ENCODE measurements around the gene GALNT9. TPM values are rescaled to one million over a fixed set of nuclear protein-coding genes. Genes with fewer than 3 reads are reported as not detected.
"Not testable (repeated sequence)": the region's sequence is repeated elsewhere in the genome, so short reads cannot be mapped to it uniquely, and the experiment has no call there.

The GALNT9 gene
- total RNA-seq, 1 donor from 2014 or later = 4.9 TPM

DNA sequence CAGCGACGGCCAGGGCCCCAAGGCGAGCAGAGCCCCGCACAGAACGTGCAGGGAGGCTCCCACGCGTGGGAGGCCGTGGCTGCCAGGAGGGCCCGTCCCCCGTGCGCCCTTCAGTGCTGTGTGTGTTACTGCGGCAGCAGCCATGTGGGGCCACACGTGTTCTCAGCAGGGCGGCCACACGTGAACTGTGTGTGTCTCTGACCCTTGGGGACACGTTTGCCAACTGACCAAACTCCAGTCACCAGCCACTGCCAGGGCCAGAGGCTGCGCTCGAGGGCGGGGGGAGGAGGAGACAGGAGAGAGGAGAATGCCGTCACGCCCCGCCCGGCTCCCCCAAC, 57.7 kb downstream of the GALNT9 start:
- no peak for FAIRE-seq
- DNase-seq (ENCODE audit: low spot score in 2 of 2) = no peak

DNA sequence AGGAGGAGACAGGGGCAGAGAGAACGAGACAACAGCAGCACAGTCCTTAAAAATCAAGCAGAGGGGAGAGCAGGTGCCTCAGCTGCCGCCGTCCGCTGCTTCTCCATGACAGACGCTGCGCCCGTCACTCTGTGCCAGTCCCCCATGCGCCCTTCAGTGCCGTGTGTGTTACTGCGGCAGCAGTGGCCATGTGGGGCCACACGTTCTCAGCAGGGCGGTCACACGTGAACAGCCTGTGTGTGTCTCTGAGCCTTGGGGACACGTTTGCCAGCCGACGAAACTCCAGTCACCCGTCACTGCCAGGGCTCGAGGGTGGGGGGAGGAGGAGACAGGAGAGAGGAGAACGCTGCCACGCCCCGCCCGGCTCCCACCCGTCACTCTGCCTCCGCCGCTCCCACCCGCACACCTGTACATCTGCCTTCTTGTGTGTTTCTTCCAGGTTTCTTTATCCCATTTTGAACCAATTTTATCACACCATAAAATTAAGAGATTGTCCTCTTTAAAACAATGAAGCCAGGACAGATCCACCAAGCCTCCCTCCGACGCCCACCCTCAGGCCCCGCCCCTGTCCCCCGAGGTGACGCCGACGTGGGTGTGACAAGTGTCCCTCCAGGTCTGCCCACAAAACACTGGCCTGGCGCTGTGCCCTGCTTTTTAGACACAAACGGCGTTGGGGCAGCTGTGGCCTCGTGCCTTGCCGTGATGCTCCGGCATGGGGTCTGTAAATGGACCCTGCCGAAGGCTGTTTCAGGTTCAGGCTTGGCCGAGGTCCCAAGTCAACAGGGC, 58.2 kb downstream of the GALNT9 start:
- no peak for FAIRE-seq
- no peak for DNase-seq (ENCODE audit: low spot score in 2 of 2)

DNA sequence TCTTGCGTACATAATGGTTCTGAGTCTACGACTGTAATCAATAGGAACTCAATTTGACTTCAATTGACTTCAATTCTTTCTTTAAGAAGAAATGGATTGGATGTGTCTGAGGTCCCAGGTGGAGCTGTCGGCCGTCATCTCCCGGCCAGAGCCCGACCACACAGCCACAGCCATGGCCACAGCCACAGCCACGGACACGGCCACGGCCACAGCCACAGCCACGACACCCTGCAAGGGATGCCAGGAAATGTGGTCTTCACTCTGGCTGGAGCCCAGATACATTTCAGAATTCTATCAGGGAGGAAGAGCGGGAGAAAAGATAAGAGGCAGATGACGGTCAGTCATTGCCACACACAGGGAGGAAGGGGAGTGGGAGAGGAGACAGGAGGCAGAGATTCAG, 58.9 kb downstream of the GALNT9 start:
- DNase-seq (ENCODE audit: low spot score in 2 of 2) (no peak), FAIRE-seq (no peak)

DNA sequence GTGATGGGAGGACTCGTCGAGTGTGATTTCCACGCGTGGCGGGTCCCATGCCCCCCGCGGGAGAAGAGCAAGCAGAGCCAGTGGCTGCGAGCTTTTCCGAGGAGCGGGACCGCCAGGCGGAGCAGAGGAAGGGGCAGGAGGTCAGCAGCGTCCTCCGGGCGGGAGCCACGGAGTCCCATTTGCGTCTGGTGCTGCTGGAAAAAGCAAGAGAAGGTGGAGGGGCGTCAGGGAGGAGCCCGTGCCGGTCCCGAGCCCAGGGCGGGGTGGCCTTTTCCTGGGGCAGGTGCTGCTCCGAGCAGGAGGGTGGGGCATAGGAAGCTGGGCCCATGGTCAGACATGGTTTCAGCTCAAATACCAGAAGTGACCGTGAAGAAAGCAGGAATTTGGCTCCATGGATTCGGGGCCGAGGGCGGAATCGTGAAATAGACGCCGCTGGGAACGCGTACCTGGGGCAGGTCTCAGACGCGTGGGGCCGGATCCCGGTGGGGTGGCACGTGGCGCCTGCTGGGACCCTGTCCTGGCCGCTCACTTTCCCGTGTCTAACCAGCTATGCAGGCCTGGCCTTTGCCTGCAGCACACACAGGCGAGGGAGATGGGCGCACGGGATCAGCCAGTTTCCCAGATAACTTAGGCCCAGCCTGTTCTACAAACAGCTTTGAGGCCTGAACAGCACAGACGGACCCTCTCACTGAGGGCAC, 60.0 kb downstream of the GALNT9 start:
- FAIRE-seq (no peak), DNase-seq (ENCODE audit: low spot score in 2 of 2) (no peak)

DNA sequence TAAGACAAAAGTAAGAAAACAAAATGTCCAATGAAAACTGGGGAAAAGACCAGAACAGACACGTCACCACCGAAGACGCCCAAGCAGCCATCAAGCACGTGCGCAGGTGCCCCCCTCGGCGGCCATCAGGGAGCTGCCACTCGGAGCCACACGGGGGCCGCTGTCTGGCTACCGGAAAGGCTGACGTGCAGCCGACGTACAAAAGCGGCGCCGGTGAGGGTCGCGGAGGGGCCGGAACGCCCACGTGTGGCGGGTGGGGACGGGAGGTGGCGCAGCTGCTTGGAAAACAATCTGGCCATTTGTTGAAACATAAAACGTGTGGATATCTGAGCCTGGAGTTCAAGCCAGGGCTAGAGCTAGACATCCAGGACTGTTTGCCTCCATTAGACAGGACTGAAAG, 60.7 kb downstream of the GALNT9 start:
- FAIRE-seq = no peak
- no peak for DNase-seq (ENCODE audit: low spot score in 2 of 2)

DNA sequence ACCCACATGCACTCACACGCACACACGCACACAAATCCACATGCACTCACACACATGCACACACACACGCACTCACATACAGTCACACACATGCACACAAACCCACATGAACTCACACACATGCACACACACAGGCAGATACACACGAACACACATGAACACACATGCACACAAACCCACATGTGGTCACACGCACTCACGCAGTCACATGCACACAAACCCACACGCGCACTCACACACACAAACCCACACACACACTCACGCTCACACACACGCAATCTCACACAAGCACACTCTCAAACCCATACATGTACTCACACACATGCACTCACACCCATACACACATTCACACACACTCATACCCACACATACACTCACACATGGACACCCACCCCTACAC, 61.5 kb downstream of the GALNT9 start:
- FAIRE-seq = no peak
- no peak for DNase-seq (ENCODE audit: low spot score in 2 of 2)

DNA sequence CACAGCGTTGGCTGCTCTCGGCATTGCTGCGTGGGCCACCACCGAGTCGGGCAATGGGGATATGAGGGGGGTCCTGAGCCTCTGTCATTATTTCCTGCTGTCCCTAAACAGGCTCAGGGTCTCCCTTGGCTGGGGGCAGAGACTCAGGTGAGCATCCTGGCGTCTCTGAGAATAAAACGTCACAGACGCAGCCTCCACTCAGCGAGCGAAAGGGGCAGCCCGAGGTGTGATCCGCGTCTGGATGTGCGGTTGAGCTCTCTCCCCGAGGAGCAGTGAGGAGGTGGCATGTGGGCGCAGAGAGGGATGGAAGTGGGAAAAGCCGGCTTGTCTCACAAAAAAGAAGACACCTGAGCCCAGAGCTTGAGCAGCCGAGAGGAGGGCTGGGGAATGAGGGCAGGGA, 62.6 kb downstream of the GALNT9 start:
- FAIRE-seq = no peak

DNA sequence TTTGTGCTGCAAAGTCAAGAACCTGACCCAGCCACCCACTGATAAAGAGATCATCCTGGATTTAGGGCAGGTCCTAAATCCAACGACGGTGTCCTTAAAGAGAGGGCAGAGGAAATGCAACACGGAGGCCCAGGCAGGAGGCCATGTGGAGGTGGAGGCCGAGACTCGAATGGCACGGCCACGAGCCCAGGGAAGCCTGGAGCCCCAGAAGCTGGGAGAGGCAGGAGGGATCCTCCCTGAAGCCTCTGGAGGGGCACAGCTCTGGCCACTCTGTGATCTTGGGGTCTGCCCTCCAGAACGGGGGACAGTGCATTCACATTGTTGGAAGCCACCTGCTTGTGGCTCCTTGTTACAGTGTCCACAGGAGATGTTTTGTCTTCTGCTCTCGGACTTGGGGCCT, 63.0 kb downstream of the GALNT9 start:
- no peak for FAIRE-seq
- DNase-seq (ENCODE audit: low spot score in 2 of 2) = no peak

More for the DNA sequence above, 62.6 kb downstream of the GALNT9 start:
- no peak for DNase-seq (ENCODE audit: low spot score in 2 of 2)

DNA sequence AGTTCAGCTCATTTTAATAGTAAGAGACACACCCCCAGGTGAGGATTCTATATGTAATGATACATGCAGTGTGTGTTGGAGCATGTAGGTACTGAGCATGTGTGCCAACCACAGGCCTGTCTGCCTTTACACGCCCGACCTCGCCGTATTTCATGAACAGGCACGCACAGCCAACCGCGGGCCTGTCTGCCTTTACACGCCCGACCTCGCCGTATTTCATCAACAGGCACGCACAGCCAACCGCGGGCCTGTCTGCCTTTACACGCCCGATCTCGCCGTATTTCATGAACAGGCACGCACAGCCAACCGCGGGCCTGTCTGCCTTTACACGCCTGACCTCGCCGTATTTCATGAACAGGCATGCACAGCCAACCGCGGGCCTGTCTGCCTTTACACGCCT, 63.6 kb downstream of the GALNT9 start:
- DNase-seq (ENCODE audit: low spot score in 2 of 2); FAIRE-seq: not testable (repeated sequence)

DNA sequence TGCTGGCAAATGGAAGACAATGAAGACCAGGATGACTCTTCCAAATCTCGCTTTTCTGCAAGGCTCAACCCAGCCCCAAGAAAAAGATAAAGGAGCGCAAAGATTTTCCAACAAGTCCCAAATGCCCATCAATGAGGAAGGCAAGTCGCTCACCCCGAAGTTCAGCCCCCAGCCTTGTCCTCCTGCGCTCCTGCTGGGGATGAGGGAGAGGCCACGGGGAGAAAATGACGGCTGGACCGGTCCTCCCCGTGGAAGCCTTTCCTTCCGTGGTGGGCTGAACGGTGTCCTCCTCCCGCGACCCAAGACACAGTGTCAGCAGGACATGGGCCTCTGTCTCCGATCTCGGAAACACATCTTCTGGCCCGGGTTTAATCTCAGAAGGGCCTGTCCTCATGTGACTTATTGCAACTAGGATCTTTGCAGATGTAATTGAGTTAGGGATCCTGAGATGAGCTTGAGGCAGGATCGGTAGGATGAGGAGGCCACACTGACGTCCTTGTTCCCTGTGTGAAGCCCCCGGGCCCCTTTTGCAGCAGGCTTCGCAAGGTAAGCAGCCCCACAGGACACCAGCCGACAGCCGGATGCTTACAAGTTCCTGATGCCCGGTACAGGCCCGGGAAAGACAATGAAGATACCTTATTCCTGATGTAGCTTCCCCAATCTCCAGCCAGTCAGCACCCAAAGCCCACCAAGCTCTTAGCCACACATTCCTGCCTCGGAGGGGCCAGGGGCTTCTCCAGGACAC, 64.2 kb downstream of the GALNT9 start:
- FAIRE-seq (no peak), DNase-seq (ENCODE audit: low spot score in 2 of 2) (no peak)

DNA sequence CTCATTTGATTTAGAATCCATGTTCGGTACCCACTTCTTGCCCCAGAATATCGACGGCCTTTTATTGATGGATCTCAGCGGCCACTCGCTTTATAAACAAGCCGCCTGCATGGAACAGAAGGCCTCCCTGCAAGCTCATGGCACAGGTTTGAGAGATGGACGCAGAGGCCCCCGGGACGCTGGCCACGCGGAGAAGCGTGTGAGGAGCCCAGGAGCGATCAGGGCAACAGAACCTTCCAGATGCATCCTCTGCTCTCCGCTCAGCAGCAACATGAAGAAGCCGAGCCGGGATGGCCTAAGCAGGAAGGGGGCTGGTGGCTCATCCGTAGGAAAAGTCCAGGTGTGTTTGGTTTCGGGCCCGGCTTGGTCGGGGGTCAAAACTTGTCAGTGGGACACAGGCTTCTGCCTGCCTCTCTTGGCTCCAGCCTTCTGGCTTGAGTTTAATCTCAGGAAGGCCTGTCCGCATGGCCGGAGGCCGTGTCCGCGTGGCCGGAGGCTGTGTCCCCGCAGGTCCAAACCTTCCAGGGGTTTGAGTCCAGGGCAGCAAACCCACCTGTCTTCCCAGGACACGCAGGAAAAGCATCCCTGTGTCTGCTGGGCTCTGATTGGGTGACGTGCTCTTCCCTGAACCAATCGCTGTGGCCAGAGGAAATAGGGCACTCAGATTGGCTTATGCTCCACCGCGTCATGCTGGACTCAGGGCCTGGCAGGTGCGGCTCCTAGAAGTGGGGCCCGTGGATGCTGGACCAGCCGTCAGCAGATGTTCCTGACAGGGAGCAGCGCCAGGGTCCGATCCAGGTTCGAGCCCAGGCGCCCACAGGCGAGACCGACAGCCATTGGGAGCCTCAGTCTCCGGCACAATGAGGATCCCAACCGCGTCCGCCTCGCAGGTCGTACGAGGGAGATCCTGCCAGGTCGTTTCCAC, 65.0 kb downstream of the GALNT9 start:
- FAIRE-seq (no peak), DNase-seq (ENCODE audit: low spot score in 2 of 2) (no peak)

DNA sequence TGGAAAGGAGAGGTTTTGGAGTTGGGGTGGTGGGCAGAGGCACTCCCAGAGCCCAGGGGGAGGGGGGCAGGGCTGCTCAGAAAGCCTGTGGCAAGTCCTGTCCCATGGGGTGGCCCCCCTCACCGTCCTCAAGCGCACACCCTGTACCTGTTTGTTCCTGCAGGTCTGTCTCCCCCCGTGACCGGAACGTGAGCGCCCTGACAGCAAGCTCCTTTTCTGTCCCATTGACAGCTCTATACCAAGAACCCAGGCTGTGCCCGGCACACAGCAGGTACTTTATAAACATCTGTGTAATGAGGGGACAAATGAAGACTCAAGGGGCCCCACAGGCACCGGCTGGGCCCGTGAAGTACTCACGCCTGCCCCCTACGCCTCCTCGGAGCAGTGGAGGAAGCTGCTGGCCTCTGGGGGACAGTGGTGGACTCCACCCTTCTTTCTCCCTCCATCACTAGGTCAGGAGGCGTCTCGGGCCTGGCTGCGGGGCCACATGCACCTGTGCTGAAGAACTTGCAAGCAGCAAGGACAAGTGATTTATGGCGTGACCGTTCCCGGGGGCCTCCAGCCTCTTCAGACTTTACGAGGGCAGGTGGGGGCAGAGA, 65.8 kb downstream of the GALNT9 start:
- DNase-seq (ENCODE audit: low spot score in 2 of 2) = no peak
- no peak for FAIRE-seq

DNA sequence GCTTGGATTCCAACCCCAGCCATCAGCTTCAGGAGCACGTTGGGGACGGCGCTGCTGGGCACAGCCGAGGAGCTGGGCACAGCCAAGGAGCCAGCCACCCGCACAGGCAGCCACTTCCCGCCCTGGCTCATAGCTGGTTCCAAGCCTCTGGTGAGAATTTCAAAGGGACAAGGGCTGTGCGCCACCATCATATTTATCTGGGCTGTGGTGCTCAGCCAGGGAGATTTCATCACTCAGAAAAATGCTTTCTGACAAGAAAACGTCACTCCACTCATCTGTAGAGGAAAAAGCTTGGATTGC, 66.4 kb downstream of the GALNT9 start:
- DNase-seq (ENCODE audit: low spot score in 2 of 2) (no peak), FAIRE-seq (no peak)

DNA sequence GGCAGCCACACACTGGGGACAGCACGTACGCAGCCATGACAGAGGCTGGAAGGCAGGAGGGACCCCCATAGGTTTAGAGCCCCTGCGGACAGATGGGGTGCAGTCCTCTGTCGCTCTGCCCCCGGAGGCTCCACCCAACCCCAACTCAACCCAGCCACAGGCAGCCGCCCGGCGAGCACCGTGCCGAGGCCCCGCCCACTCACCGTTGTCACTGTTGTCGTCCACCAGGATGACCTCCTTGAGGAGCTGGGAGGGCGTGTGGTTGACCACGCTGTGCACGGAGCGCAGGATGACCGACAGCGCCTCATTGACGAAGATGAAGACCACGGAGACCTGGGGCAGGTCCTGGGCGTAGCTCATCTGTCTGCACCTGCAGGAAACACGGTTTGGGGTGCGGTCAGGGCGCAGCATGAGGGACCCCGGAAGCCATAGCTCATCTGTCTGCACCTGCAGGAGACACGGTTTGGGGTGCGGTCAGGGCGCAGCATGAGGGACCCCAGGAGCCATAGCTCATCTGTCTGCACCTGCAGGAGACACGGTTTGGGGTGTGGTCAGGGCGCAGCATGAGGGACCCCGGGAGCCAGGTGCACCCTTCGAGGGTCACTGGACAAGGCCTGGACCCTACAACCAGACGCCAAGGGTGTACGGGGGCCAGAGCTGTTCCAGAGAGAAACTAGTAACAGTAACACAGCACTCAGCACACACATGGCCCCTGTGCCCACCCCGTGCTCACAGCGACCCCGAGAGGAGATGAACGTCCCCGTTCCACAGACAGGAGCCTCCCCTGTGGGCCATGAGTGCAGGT, 66.9 kb downstream of the GALNT9 start:
- no peak for DNase-seq (ENCODE audit: low spot score in 2 of 2)
- FAIRE-seq = no peak

DNA sequence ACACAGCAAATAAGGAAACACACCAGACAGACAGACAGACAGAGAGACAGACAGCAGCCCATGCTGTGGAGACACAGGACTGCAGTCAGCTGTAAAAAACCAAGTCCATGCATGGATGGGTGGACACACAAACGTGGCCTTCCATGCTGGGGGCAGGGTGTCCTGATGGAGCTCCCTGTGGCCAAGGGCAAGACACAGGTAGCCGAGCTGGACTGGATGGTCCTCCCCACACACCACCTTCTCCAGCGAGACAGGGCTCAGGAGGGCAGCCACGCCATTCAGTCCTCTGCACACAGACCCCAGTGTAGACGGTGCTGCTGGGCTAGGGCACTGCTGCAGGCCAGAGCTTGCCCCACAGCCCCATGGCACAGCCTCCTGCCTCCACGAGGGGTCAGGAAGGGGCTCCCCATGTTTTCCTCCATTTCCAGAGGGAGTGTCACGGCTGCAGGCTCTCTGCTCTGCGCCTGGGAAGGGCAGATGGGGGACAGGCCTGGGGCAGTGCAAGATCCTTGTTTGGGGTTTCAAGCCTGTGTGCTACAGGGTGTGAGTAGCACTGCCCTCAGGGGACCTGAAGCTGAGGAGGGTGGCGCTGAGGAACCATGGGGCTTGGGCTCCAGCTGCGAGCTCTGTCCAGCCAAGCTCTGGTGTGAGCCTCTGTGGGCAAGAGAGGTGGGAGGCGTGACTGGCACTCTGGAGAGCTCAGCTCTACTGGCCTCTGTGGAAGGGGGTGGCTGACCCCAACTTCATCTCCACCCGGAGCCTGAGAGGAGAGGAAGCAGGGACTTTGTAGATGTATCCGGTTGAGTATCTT, 67.9 kb downstream of the GALNT9 start:
- FAIRE-seq = no peak
- no peak for DNase-seq (ENCODE audit: low spot score in 2 of 2)

DNA sequence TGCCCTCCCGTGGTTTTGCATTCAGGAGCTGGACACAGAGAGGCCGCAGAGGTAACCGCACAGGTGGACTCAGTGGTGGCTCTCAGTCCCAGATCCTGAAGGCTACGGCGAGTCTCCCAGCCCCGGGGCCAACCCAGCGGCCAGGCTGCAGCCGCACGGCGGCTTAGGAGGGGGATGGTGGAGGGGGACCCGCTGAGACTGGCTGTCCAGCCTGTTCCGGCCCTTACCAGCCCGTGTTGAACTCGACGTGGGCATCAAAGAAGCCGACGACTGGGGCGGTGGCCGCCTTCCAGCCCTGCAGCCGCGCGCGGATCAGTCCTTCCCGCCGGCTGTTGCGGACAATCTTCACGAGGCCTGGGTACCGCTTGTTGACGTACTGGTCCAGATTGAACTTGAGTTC, 68.7 kb downstream of the GALNT9 start:
- DNase-seq (ENCODE audit: low spot score in 2 of 2) (no peak), FAIRE-seq (no peak)

DNA sequence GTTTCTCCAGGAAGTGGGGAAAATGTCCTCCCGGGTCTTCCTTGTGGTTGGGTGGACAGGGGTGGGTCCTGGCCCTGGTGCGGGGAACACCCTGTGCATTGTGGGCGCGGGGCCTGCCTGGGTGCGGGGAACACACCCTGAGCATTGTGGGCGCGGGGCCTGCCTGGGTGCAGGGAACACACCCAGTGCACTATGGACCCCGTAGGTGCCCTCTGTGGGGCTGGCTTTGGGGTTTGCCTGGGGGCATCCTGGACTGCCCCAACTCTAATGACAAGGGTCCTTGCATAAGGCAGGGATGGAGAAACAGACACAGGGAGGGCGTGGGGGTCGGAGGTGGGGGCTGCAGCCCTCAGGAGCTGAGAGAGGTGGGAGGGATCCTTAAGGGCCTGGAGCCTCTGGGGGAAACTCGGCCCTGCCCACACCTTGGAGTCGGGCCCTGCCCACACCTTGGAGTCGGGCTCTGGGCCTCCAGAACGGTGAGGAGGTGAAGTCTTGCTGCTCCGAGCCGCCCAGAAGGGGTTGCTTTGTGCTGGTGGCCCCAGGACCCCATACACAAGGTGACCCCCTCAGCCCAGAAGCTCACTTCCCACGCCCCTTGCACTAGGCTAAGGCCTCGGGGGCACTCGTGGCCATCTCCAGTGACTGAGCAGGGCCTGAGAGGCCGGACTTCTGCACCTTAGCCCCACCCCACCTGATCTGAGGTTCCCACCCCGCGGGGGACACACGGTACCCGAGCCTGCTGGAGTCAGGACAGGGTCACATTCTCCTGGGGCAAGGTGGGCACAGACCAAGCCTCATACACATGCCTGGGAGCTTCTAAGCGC, 69.3 kb downstream of the GALNT9 start:
- FAIRE-seq (no peak), DNase-seq (ENCODE audit: low spot score in 2 of 2) (no peak)

DNA sequence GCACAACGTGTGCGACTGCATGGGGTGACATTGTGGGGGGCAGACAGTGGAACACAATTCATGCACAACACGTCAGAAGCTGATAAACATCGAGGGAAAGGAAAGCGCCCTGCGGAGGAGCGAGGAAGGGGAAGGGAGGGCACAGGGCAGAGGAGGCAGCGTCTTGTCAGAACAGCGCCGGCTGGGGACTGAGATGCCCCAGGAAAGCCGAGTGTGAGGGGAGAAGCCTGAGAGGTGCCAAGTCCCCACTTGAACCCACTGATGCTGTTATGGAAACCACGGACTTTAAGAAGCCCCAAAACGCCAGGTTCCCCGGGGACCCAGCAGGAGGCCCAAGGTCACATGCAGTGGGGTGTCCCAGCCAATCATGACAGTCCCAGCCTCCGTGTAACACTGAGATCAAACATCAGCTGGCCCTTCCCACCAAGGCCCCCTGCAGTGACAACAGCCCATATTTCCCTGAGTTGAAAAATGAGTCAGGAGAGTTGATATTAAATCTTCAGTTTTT, 70.0 kb downstream of the GALNT9 start:
- FAIRE-seq (no peak), DNase-seq (ENCODE audit: low spot score in 2 of 2) (no peak)

Measured in frontal cortex (tissue), 4 donors.